OCI-LY3 (cell line): ENCODE results near the gene ELK3.

ENCODE experiments used
- CTCF ChIP-seq: fragments of 200-600, 300-600 bp; sonication (generic); IDR thresholded peaks from 2 replicates; pipeline ENCODE4 v1.5.1; 2014; ENCODE audit warnings: antibody characterized with exemption, low read length, low read depth
- EZH2phosphoT487 ChIP-seq: fragments of 200-600 bp; shearing (Covaris generic); IDR thresholded peaks from 2 replicates; pipeline ENCODE4 v1.6.1; 2018; ENCODE audit warnings: antibody characterized with exemption, mixed run types, low read depth

GRCh38 chr12:96226401-96226800, 32.2 kb downstream of the ELK3 start:
- TF ChIP-seq CTCF (no peak), EZH2phosphoT487 (no peak)
